K562 (cell line): Measurements from ENCODE around the gene TBC1D7. TPM values are rescaled to one million over a fixed set of nuclear protein-coding genes. Genes with fewer than 3 reads are reported as not detected.

Source experiments
- ATAC-seq: fragments of 200-7000 bp; cut with Tn5 transposase; 3 replicates; pipeline ENCODE4 v1.9.1; 2020; ENCODE audit warnings: moderate library complexity
- BruUV-seq: library from RNA; stranded (reverse); fragments of 400-500 nt; replicated peaks from 2 replicates; lab custom pipeline; 2021; lab: Mats Ljungman, UMichigan
- CTCF ChIA-PET: fragments of 300-600 bp; formaldehyde crosslinking; extraction: SDS; loops from one replicate; lab custom pipeline; 2021; ENCODE audit warnings: low intra/inter-chr PET ratio; lab: Yijun Ruan, JAX
- POLR2A ChIA-PET: fragments of 300-600, 350-650 bp; sonication (Branson Sonifier 250); formaldehyde crosslinking; extraction: SDS; loops from one replicate; lab custom pipeline; 2021; ENCODE audit warnings: antibody characterized with exemption, inconsistent platforms; lab: Yijun Ruan, JAX
- DNase-seq, 4 experiments: peaks; one replicate each; pipeline versions ENCODE4 v3.0.0 to v3.0.0-alpha.2; 2011 to 2018; ENCODE audit warnings: low spot score in 3 of 4, mixed read lengths in 3 of 4; ENCODE audit errors: extremely low read depth in 1 of 4
- FAIRE-seq: peaks from 2 replicates; lab custom pipeline; 2011; peaks lifted over from hg19 to GRCh38; lab: Jason Lieb, UNC
- H2AFZ ChIP-seq: 2 replicates; pipeline ENCODE4 v1.6.0; 2011; ENCODE audit warnings: low read depth, low read length, control low read depth, inconsistent platforms
- H3K27ac ChIP-seq: fragments of 200-600 bp; 3 replicates; pipeline ENCODE4 v1.8.0; 2011; ENCODE audit warnings: low read depth, mild to moderate bottlenecking, control low read depth, inconsistent platforms, low read length, moderate library complexity, mixed read lengths; ENCODE audit errors: extremely low read depth
- H3K27me3 ChIP-seq, 2 experiments: fragments of 300-600 bp in 1 of 2; 2 replicates in 1 of 2; 3 replicates in 1 of 2; pipeline versions ENCODE4 v1.6.0 to v1.8.0; 2011; ENCODE audit warnings: inconsistent platforms in 2 of 2, low read length in 2 of 2, mild to moderate bottlenecking in 1 of 2, mixed read lengths in 1 of 2, moderate library complexity in 1 of 2; ENCODE audit not compliant: control insufficient read depth in 2 of 2, insufficient read depth in 2 of 2
- H3K36me3 ChIP-seq: fragments of 300-600 bp; 3 replicates; pipeline ENCODE4 v1.8.0; 2011; ENCODE audit warnings: mild to moderate bottlenecking, low read length, inconsistent platforms; ENCODE audit not compliant: control insufficient read depth, insufficient read depth
- H3K4me1 ChIP-seq, 2 experiments: fragments of 200-600 bp in 1 of 2; replicated peaks in 1 of 2; 2 replicates in 1 of 2; 3 replicates in 1 of 2; pipeline versions ENCODE4 v1.5.1 to v1.8.0; 2011; ENCODE audit warnings: inconsistent platforms in 2 of 2, low read length in 2 of 2, mild to moderate bottlenecking in 1 of 2, mixed read lengths in 1 of 2, moderate library complexity in 1 of 2; ENCODE audit not compliant: control insufficient read depth in 2 of 2, insufficient read depth in 2 of 2
- H3K4me2 ChIP-seq: 2 replicates; pipeline ENCODE4 v1.6.1; 2011; ENCODE audit warnings: low read length, control low read depth, inconsistent platforms, mixed read lengths; ENCODE audit not compliant: insufficient read depth
- H3K4me3 ChIP-seq: fragments of 200-600 bp; sonication (generic), shearing (Covaris generic); 2 replicates; pipeline ENCODE4 v1.5.1; 2016; ENCODE audit warnings: control low read depth, inconsistent platforms
- H3K79me2 ChIP-seq: fragments of 200-600 bp; 3 replicates; pipeline ENCODE4 v1.8.0; 2011; ENCODE audit warnings: low read length, inconsistent platforms; ENCODE audit not compliant: control insufficient read depth, insufficient read depth
- H3K9ac ChIP-seq, 2 experiments: 2 replicates each; pipeline versions ENCODE4 v1.6.0 to v1.6.1; 2011; ENCODE audit warnings: low read depth in 2 of 2, low read length in 2 of 2, control low read depth in 1 of 2, inconsistent platforms in 1 of 2, mild to moderate bottlenecking in 1 of 2, mixed read lengths in 1 of 2; ENCODE audit not compliant: insufficient read depth in 1 of 2
- H3K9me1 ChIP-seq: one replicate; pipeline ENCODE4 v1.6.0; 2011; ENCODE audit warnings: inconsistent platforms, mild to moderate bottlenecking, low read length, moderate library complexity; ENCODE audit not compliant: control insufficient read depth, insufficient read depth
- H3K9me3 ChIP-seq: replicated peaks from 2 replicates; pipeline ENCODE4 v1.5.1; 2011; ENCODE audit warnings: low read depth, low read length, inconsistent platforms; ENCODE audit not compliant: control insufficient read depth, insufficient read depth
- H4K20me1 ChIP-seq: replicated peaks from 2 replicates; pipeline ENCODE4 v1.6.1; 2011; ENCODE audit warnings: low read length, inconsistent platforms, mixed read lengths; ENCODE audit not compliant: control insufficient read depth, insufficient read depth
- BHLHE40 ChIP-seq: IDR thresholded peaks from 2 replicates; pipeline ENCODE4 v1.6.1; 2011; ENCODE audit warnings: low read length, improper control_type of control experiment
- GABPB2 ChIP-seq: fragments of 250-450 bp; sonication (Bioruptor Pico); conservative IDR thresholded peaks from 2 replicates; pipeline ENCODE4 v1.5.1; 2021; ENCODE audit warnings: mild to moderate bottlenecking
- JUN ChIP-seq, 2 experiments: sonication (generic) in 1 of 2; formaldehyde crosslinking in 1 of 2; IDR thresholded peaks; 2 replicates each; pipeline versions ENCODE4 v1.6.1 to v1.8.0; 2012 to 2022; ENCODE audit warnings: borderline replicate concordance in 2 of 2, mild to moderate bottlenecking in 2 of 2, improper control_type of control experiment in 1 of 2, low read depth in 1 of 2, low read length in 1 of 2, missing genetic modification reagents in 1 of 2
- L3MBTL2 ChIP-seq: fragments of 450-650 bp; IDR thresholded peaks from 2 replicates; pipeline ENCODE4 v1.6.1; 2016; ENCODE audit warnings: mild to moderate bottlenecking, moderate library complexity
- LARP7 ChIP-seq: fragments of 450-650 bp; IDR thresholded peaks from 2 replicates; pipeline ENCODE4 v1.6.1; 2016
- NCOR1 ChIP-seq: fragments of 450-650 bp; IDR thresholded peaks from 2 replicates; pipeline ENCODE4 v1.6.1; 2016; ENCODE audit warnings: mild to moderate bottlenecking, moderate library complexity
- PHB2 ChIP-seq: fragments of 450-650 bp; IDR thresholded peaks from 2 replicates; pipeline ENCODE4 v1.6.1; 2017; ENCODE audit warnings: low read depth
- PURB ChIP-seq: sonication (generic); formaldehyde crosslinking; IDR thresholded peaks from 2 replicates; pipeline ENCODE4 v1.9.0; 2021; ENCODE audit warnings: low read depth, mild to moderate bottlenecking, missing genetic modification reagents
- SNRNP70 ChIP-seq: fragments of 200-400 bp; formaldehyde crosslinking; optimal IDR thresholded peaks from 2 replicates; pipeline ENCODE3; 2017; ENCODE audit warnings: low read depth, low read length
- SRSF1 ChIP-seq: fragments of 200-400 bp; formaldehyde crosslinking; IDR thresholded peaks from 2 replicates; pipeline ENCODE4 v1.6.1; 2017; ENCODE audit warnings: mild to moderate bottlenecking, low read depth, low read length, moderate library complexity
- TAF1 ChIP-seq: IDR thresholded peaks from 2 replicates; pipeline ENCODE4 v1.6.1; 2011; ENCODE audit warnings: mild to moderate bottlenecking, low read length, moderate library complexity; ENCODE audit not compliant: insufficient read depth, control insufficient read depth, severe bottlenecking; ENCODE audit errors: extremely low read depth
- ZNF165 ChIP-seq: fragments of 250-450 bp; sonication (Bioruptor Pico); IDR thresholded peaks from 2 replicates; pipeline ENCODE4 v1.4.0; 2020; ENCODE audit warnings: borderline replicate concordance
- ZNF174 ChIP-seq: fragments of 250-450 bp; sonication (Bioruptor Pico); IDR thresholded peaks from 2 replicates; pipeline ENCODE4 v1.4.0; 2020; ENCODE audit warnings: mild to moderate bottlenecking
- ZSCAN29 ChIP-seq: fragments of 450-650 bp; IDR thresholded peaks from 2 replicates; pipeline ENCODE4 v1.6.1; 2017
- WGBS: fragments of 100-300 bp; shearing (Covaris generic); methylation state at CpG from one replicate; pipeline ENCODE4 v1.1.6; 2016; ENCODE audit warnings: low coverage, mixed read lengths; ENCODE audit not compliant: insufficient coverage; ENCODE audit errors: missing lambda C conversion rate; 5-methylcytosine and 5-hydroxymethylcytosine counted together
- in situ Hi-C: fragments of 300-500 bp; cut with MboI; formaldehyde crosslinking; loops from 4 replicates; pipeline ENCODE4 v1.15.0; 2018; ENCODE audit warnings: inconsistent platforms, mixed read lengths
- intact Hi-C: fragments of 100-400 bp; cut with micrococcal nuclease; formaldehyde crosslinking; loops from 2 replicates; pipeline ENCODE4 v1.14.2; 2022
- polyA plus RNA-seq, 8 experiments: library from polyadenylated mRNA; depleted of rRNA in 4 of 8; stranded (reverse) in 5 of 8; unstranded in 3 of 8; fragments of >200 nt; fragmentation: Nextera tagmentation in 2 of 8; fragmentation: Illumina TruSeq in 1 of 8; extraction: Ambion mirVana in 2 of 8; extraction: Trizol in 1 of 8; gene quantifications; 2 replicates each; pipeline versions ENCODE4 v1.2.1 to v1.2.3, GENCODE V29; 2011 to 2014; ENCODE audit warnings: inconsistent platforms in 1 of 8, missing spikeins in 1 of 8
- total RNA-seq, 7 experiments: library from RNA; depleted of rRNA in 6 of 7; stranded (reverse); fragments of >200 nt in 6 of 7; fragmentation: Illumina TruSeq in 2 of 7; extraction: Trizol in 2 of 7; gene quantifications; 2 replicates each; pipeline versions ENCODE4 v1.2.1 to v1.2.3, GENCODE V29; 2011 to 2021; ENCODE audit warnings: low replicate concordance in 1 of 7
- TF ChIP-seq, protein P1 (sequence below): fragments of 450-650 bp; IDR thresholded peaks from 2 replicates; pipeline ENCODE4 v1.6.1; 2016; ENCODE audit warnings: antibody characterized with exemption
- TF ChIP-seq, protein P2 (sequence below): sonication (generic); formaldehyde crosslinking; IDR thresholded peaks from 2 replicates; pipeline ENCODE4 v1.8.1; 2023; ENCODE audit warnings: mild to moderate bottlenecking, missing genetic modification reagents

Gene TBC1D7
- total and polyA plus RNA-seq, 9 of the 15 experiments (the other 6 are each of a cell fraction or from before 2014, with no cell fraction given) = 49.4 to 107 (median 61.1) TPM

DNA sequence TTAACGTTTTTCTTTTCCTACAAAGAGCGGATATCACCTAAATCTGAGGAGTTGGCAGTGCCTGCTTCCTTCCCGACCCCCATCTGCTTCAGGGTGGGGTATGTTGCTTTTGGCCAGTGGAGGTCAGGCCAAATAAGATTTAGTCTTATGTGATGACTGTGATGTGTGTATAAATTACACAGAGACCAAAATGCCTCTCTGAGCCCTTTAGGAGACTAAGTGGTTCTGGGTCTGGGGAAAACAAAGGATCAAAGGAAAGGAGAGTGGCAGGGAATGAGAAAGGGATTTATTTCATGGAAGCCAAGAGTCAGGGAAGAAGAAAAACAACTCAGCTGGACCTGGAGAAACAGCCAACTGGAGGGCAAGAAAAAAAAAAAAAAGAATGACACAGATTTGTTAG lies 39.1 kb upstream of the TBC1D7 start:
- TF ChIP-seq, protein P1, sequence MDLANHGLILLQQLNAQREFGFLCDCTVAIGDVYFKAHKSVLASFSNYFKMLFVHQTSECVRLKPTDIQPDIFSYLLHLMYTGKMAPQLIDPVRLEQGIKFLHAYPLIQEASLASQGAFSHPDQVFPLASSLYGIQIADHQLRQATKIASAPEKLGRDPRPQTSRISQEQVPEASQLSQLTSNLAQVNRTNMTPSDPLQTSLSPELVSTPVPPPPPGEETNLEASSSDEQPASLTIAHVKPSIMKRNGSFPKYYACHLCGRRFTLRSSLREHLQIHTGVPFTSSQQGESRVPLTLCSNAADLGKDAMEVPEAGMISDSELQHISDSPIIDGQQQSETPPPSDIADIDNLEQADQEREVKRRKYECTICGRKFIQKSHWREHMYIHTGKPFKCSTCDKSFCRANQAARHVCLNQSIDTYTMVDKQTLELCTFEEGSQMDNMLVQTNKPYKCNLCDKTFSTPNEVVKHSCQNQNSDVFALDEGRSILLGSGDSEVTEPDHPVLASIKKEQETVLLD = no peak
- no peak for TF ChIP-seq GABPB2 (CRISPR knock-in tag)
- TF ChIP-seq NCOR1 = no peak
- no peak for TF ChIP-seq TAF1
- no peak for TF ChIP-seq PHB2
- TF ChIP-seq JUN (IDR thresholded peaks at IDR 0.05; ENCODE audit: borderline replicate concordance, low read depth, low read length) = no peak
- TF ChIP-seq JUN (CRISPR knock-in tag; IDR thresholded peaks at IDR 0.05; ENCODE audit: borderline replicate concordance) = no peak
- TF ChIP-seq, protein P2, sequence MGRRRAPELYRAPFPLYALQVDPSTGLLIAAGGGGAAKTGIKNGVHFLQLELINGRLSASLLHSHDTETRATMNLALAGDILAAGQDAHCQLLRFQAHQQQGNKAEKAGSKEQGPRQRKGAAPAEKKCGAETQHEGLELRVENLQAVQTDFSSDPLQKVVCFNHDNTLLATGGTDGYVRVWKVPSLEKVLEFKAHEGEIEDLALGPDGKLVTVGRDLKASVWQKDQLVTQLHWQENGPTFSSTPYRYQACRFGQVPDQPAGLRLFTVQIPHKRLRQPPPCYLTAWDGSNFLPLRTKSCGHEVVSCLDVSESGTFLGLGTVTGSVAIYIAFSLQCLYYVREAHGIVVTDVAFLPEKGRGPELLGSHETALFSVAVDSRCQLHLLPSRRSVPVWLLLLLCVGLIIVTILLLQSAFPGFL (CRISPR knock-in tag) = no peak
- TF ChIP-seq BHLHE40 = no peak
- no peak for TF ChIP-seq L3MBTL2
- TF ChIP-seq ZNF174 (CRISPR knock-in tag) = no peak
- no peak for TF ChIP-seq ZSCAN29
- no peak for TF ChIP-seq SNRNP70
- no peak for TF ChIP-seq SRSF1
- TF ChIP-seq ZNF165 (CRISPR knock-in tag) = no peak
- no peak for TF ChIP-seq LARP7
- TF ChIP-seq PURB (CRISPR knock-in tag) = no peak
- no peak for ATAC-seq
- intact Hi-C loops (no loop called here), in situ Hi-C loops (no loop called here)
- no peak overlapping the region for H3K9ac ChIP-seq
- POLR2A ChIA-PET = no interaction called here
- no peak overlapping the region for H3K27ac ChIP-seq
- H3K27me3 ChIP-seq = peaks cover 0 to 18% of the 10 kb centered on the region in 2 experiments; a peak in 3 of 5 replicates
- H3K79me2 ChIP-seq = no peaks in the 10 kb centered on the region
- H3K4me3 ChIP-seq = no peak overlapping the region
- no peaks in the 10 kb centered on the region for H3K9me3 ChIP-seq
- no peaks in the 10 kb centered on the region for H3K9me1 ChIP-seq
- BruUV-seq = no TSS peak
- DNase-seq = no peak
- H4K20me1 ChIP-seq = no peaks in the 10 kb centered on the region
- no peak overlapping the region for H3K4me2 ChIP-seq
- CTCF ChIA-PET = interaction anchor here (0.6 kb wide), 1 partner anchor 155 kb away, joined by 5 read pairs; no protein-coding TSS in a partner anchor
- no peak overlapping the region for H2AFZ ChIP-seq
- no peak for FAIRE-seq
- no peaks in the 10 kb centered on the region for H3K36me3 ChIP-seq
- H3K4me1 ChIP-seq = peaks cover 0 to 6% of the 10 kb centered on the region in 2 experiments; a peak in 2 of 5 replicates
- whole genome bisulfite sequencing = 39% methylated on average over 3 of the region's 3 CpGs
